GM18520 (cell line): ENCODE measurements around the gene CCDC57.
"Not testable (repeated sequence)": the region's sequence is repeated elsewhere in the genome, so short reads cannot be mapped to it uniquely, and the experiment has no call there.

ENCODE experiments used
- ATAC-seq: cut with Tn5 transposase; IDR thresholded peaks from one replicate; pipeline ENCODE4 v1.9.1; 2021; ENCODE audit not compliant: unreplicated experiment

The CCDC57 gene

GRCh38 chr17:82204831-82205719 is 7.6 kb downstream of the CCDC57 start:
- ATAC-seq = no peak

GRCh38 chr17:82203920-82204319 is 8.7 kb downstream of the CCDC57 start:
- ATAC-seq = no peak

GRCh38 chr17:82202981-82203380 is 9.7 kb downstream of the CCDC57 start:
- no peak for ATAC-seq

GRCh38 chr17:82201498-82201910 is 11.1 kb downstream of the CCDC57 start:
- no peak for ATAC-seq

- no peak for ATAC-seq
These were observed 11.7 kb downstream of the CCDC57 start for GRCh38 chr17:82200743-82201497.

GRCh38 chr17:82200135-82200534 is 12.5 kb downstream of the CCDC57 start:
- no peak for ATAC-seq

- no peak for ATAC-seq
These were observed 13.1 kb downstream of the CCDC57 start for GRCh38 chr17:82199496-82199895.

- no peak for ATAC-seq
These were observed 14.6 kb downstream of the CCDC57 start for GRCh38 chr17:82198092-82198491.

- ATAC-seq = no peak
These were observed 16.7 kb downstream of the CCDC57 start for GRCh38 chr17:82195675-82196672.

- no peak for ATAC-seq
These were observed 17.9 kb downstream of the CCDC57 start for GRCh38 chr17:82194765-82195164.

GRCh38 chr17:82193520-82194220 is 19.0 kb downstream of the CCDC57 start:
- ATAC-seq = no peak

GRCh38 chr17:82193050-82193449 is 19.6 kb downstream of the CCDC57 start:
- ATAC-seq = not testable (repeated sequence)

- ATAC-seq = no peak
These were observed 24.4 kb downstream of the CCDC57 start for GRCh38 chr17:82188001-82188961.

- ATAC-seq = no peak
These were observed 25.1 kb downstream of the CCDC57 start for GRCh38 chr17:82187500-82187899.

- ATAC-seq = no peak
These were observed 26.4 kb downstream of the CCDC57 start for GRCh38 chr17:82186221-82186620.

- no peak for ATAC-seq
These were observed 27.9 kb downstream of the CCDC57 start for GRCh38 chr17:82184761-82185160.

- ATAC-seq = no peak
These were observed 31.7 kb downstream of the CCDC57 start for GRCh38 chr17:82180776-82181528.

GRCh38 chr17:82179946-82180475 is 32.6 kb downstream of the CCDC57 start:
- ATAC-seq = no peak
